Measurements from ENCODE around the gene NANOS2. TPM values are rescaled to one million over a fixed set of nuclear protein-coding genes. Genes with fewer than 3 reads are reported as not detected.
A peak's percentile ranks its signal among the peaks of the same experiment; 100 is the strongest.

NANOS2 gene
- total RNA-seq, 4 donors from 2014 or later, result not detected

DNA sequence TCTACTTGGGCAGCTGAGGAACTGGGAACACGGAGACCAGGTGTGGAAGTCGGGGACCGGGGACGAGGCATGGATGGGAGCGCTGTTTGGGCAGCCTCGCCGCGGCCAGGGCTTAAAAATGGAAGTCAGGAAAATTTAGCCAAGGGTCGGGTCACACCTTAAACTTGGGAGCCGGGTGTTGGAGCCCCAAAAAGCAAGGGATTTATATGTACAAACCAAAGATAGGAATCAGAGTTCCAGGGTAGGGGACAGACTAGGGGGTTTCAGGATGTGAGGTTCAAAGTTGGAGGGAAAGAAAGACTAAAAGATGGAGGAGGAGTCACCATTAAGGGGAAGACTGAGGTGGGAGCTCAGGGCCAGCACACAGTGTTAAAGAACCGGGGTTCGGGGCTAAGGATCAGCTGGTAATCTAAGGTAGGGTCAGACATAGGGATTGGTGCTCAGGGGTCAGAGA is 49.9 kb downstream of the NANOS2 start:
- no peak overlapping the region for H3K27ac ChIP-seq
- peaks cover 26% of the 10 kb centered on the region for H3K4me1 ChIP-seq
- no peak for DNase-seq (ENCODE audit: low spot score in 2 of 2)
- TF ChIP-seq POLR2AphosphoS5 (IDR thresholded peaks at IDR 0.05) (no peak), EP300 (IDR thresholded peaks at IDR 0.05) (no peak), POLR2A (IDR thresholded peaks at IDR 0.05) (no peak)
- TF ChIP-seq, protein P1, sequence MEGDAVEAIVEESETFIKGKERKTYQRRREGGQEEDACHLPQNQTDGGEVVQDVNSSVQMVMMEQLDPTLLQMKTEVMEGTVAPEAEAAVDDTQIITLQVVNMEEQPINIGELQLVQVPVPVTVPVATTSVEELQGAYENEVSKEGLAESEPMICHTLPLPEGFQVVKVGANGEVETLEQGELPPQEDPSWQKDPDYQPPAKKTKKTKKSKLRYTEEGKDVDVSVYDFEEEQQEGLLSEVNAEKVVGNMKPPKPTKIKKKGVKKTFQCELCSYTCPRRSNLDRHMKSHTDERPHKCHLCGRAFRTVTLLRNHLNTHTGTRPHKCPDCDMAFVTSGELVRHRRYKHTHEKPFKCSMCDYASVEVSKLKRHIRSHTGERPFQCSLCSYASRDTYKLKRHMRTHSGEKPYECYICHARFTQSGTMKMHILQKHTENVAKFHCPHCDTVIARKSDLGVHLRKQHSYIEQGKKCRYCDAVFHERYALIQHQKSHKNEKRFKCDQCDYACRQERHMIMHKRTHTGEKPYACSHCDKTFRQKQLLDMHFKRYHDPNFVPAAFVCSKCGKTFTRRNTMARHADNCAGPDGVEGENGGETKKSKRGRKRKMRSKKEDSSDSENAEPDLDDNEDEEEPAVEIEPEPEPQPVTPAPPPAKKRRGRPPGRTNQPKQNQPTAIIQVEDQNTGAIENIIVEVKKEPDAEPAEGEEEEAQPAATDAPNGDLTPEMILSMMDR (IDR thresholded peaks at IDR 0.05), result no peak
- H3K4me3 ChIP-seq, result peak overlapping the region; percentile 73
- 25% methylated on average over 12 of the region's 12 CpGs for WGBS
- H3K27me3 ChIP-seq, result peaks cover 9% of the 10 kb centered on the region
- H3K36me3 ChIP-seq, result no peaks in the 10 kb centered on the region
- no peaks in the 10 kb centered on the region for H3K9me3 ChIP-seq

DNA sequence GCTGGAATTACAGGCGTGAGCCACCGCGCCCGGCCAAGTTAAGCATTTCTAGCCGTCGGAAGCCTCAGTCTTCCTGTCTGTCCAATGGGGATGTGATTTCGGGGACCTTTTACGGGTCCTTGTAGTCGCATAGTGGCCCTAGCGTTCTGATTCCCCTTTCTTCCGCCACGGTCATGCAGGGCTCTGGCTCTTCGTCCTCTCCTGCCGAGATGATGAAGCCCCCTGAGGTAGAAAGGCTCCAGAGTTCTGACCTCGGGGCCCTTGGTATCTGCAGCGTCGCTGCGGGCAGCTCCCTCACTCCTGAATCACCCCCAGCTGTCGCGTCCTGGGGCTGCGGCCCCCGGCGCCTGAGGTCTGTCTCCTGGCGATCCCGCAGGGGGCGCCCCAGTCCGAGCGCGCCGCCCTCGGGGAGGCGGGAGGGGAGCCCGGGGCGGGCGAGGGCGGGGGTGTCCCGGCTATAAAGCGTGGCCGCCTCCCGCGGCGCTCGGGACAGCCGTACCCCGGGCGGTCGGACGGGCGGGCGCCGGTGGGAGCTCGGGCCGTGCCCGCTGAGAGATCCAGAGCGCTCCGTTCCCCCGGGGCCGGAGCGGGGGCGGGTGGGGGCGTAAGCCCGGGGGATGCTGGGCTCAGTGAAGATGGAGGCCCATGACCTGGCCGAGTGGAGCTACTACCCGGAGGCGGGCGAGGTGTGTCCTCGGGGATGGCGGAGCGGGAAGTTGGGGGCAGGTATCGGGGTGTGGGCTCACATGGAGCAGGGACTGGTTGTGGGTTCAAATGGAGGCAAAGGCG is 50.5 kb downstream of the NANOS2 start, which contains the start of gene FOXA3:
Gene FOXA3 (plus strand): TSS at position 487 of the 789 bp plus-strand sequence. CDS start 131 bp downstream, at position 618.
- DNase-seq (ENCODE audit: low spot score in 2 of 2), result no peak
- Histone ChIP-seq H3K27me3 (peaks cover 9% of the 10 kb centered on the region), H3K9me3 (no peaks in the 10 kb centered on the region), H3K4me3 (peak within 1 kb of the TSS; percentile 73), H3K27ac (no peak within 1 kb of the TSS), H3K36me3 (no peaks in the 10 kb centered on the region), H3K4me1 (peaks cover 26% of the 10 kb centered on the region)
- TF ChIP-seq POLR2AphosphoS5 (IDR thresholded peaks at IDR 0.05), result no peak
- TF ChIP-seq, protein P1 (IDR thresholded peaks at IDR 0.05), result peak; percentile 12 to 59
- 2% methylated on average over 19 of the region's 71 CpGs for WGBS

DNA sequence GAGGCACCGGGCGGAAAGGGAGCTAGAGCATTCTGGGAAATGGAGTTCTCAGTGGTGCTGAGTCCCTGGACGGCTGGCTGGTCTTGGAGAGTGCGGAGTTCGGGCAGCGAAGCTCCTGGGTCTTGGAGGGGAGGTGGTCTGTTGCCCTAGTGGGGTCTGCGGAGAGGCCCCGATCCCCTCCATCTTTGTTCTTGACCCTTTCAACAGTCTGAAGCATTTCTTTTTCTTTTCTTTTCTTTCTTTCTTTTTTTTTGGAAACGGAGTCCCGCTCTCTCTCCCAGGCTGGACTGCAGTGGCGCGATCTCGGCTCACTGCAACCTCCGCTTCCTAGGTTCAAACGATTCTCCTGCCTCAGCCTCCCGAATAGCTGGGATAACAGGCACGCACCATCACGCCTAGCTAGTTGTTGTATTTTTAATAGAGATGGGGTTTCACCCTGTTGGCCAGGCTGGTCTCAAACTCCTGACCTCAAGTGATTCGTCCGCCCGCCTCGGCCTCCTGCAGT is 51.2 kb downstream of the NANOS2 start:
- Histone ChIP-seq H3K27me3 (peaks cover 9% of the 10 kb centered on the region), H3K4me3 (peak overlapping the region; percentile 73), H3K9me3 (no peaks in the 10 kb centered on the region), H3K36me3 (no peaks in the 10 kb centered on the region), H3K27ac (no peak overlapping the region), H3K4me1 (peaks cover 26% of the 10 kb centered on the region)
- 2% methylated on average over 18 of the region's 22 CpGs for WGBS
- DNase-seq (ENCODE audit: low spot score in 2 of 2), result no peak
- TF ChIP-seq POLR2AphosphoS5 (IDR thresholded peaks at IDR 0.05) (no peak), POLR2A (IDR thresholded peaks at IDR 0.05) (no peak), EP300 (IDR thresholded peaks at IDR 0.05) (no peak)
- TF ChIP-seq, protein P1 (IDR thresholded peaks at IDR 0.05), result no peak

Other genes with a start within 250 kb of the NANOS2 start
- gene GIPR, start 246.6 kb downstream of the NANOS2 start, total RNA-seq, result 10 to 100 TPM in 1 of 4 donors, 1 to 10 TPM in 2, under 1 TPM in 1; 0.95 to 11.2 (median 1.6) TPM
- 100 to 1,000 TPM in 3 of 4 donors, 10 to 100 TPM in 1; 80.9 to 160 (median 146) TPM for gene SNRPD2, start 222.8 kb downstream of the NANOS2 start, total RNA-seq
- 10 to 100 TPM in 1 of 4 donors, 1 to 10 TPM in 3; 5.9 to 11.4 (median 8.4) TPM for gene QPCTL, start 222.1 kb downstream of the NANOS2 start, total RNA-seq
- gene FBXO46, start 183.9 kb downstream of the NANOS2 start, total RNA-seq, result 10 to 100 TPM; 13.5 to 24.1 (median 15.7) TPM
- not detected for gene MEIOSIN, start 181.3 kb downstream of the NANOS2 start, total RNA-seq
- 10 to 100 TPM; 10.5 to 14.7 (median 14.3) TPM for gene SIX5, start 145.5 kb downstream of the NANOS2 start, total RNA-seq
- 10 to 100 TPM; 15.0 to 27.3 (median 20.3) TPM for gene DMPK, start 132.3 kb downstream of the NANOS2 start, total RNA-seq
- 10 to 100 TPM; 22.7 to 40.6 (median 32.0) TPM for gene DMWD, start 121.9 kb downstream of the NANOS2 start, total RNA-seq
- gene RSPH6A, start 99.5 kb downstream of the NANOS2 start, total RNA-seq, result under 1 TPM in 2 of 4 donors, not detected in 2; 0.38 to 0.68 TPM
- gene SYMPK, start 51.6 kb downstream of the NANOS2 start, total RNA-seq, result 10 to 100 TPM; 32.8 to 76.3 (median 44.1) TPM
- under 1 TPM in 1 of 4 donors, not detected in 3; 0.30 TPM for gene FOXA3, start 50.5 kb downstream of the NANOS2 start, total RNA-seq
- gene IRF2BP1, start 28.6 kb downstream of the NANOS2 start, total RNA-seq, result 10 to 100 TPM; 24.7 to 36.9 (median 30.7) TPM
- 1 to 10 TPM; 4.4 to 9.4 (median 6.5) TPM for gene MYPOP, start 12.2 kb downstream of the NANOS2 start, total RNA-seq
- under 1 TPM; 0.21 to 0.97 (median 0.55) TPM for gene NOVA2, start 59.1 kb upstream of the NANOS2 start, total RNA-seq
- gene CCDC61, start 80.7 kb upstream of the NANOS2 start, total RNA-seq, result 10 to 100 TPM in 1 of 4 donors, 1 to 10 TPM in 3; 8.4 to 14.6 (median 9.5) TPM
- gene PGLYRP1, start 108.3 kb upstream of the NANOS2 start, total RNA-seq, result not detected
- 10 to 100 TPM in 1 of 4 donors, 1 to 10 TPM in 3; 1.4 to 10.6 (median 5.5) TPM for gene IGFL4, start 126.2 kb upstream of the NANOS2 start, total RNA-seq
- 10 to 100 TPM; 10.2 to 49.4 (median 16.8) TPM for gene IGFL3, start 209.9 kb upstream of the NANOS2 start, total RNA-seq
- gene IGFL2, start 233.5 kb upstream of the NANOS2 start, total RNA-seq, result 10 to 100 TPM; 10.1 to 39.2 (median 16.1) TPM

All from suprapubic skin (tissue), 4 donors.